HG03575 (cell line): ENCODE measurements around the gene TSPAN31.
A peak's percentile ranks its signal among the peaks of the same experiment; 100 is the strongest.

Source experiments
- ATAC-seq: cut with Tn5 transposase; IDR thresholded peaks from one replicate; pipeline ENCODE4 v1.9.1; 2021; ENCODE audit not compliant: unreplicated experiment, insufficient number of reproducible peaks, low FRiP score; ENCODE audit errors: extremely low read depth

The TSPAN31 gene

GRCh38 chr12:57745485-57745881, 644 bp downstream of the TSPAN31 start:
- no peak for ATAC-seq

GRCh38 chr12:57746025-57746424, 1.2 kb downstream of the TSPAN31 start:
- ATAC-seq, result no peak

GRCh38 chr12:57749061-57749460, 4.2 kb downstream of the TSPAN31 start:
- no peak for ATAC-seq

- no peak for ATAC-seq
These were observed 6.0 kb downstream of the TSPAN31 start for GRCh38 chr12:57750561-57751431.

- no peak for ATAC-seq
These were observed 6.6 kb downstream of the TSPAN31 start for GRCh38 chr12:57751432-57751787.

GRCh38 chr12:57751788-57752667, 7.2 kb downstream of the TSPAN31 start, which contains the start of gene CDK4:
Gene CDK4, minus strand, starts transcription at chr12:57752310. Its CDS starts 593 bp downstream, at chr12:57751717.
- ATAC-seq, result peak; percentile 44

GRCh38 chr12:57752668-57753000, 7.8 kb downstream of the TSPAN31 start:
- no peak for ATAC-seq

- no peak for ATAC-seq
These were observed 9.0 kb downstream of the TSPAN31 start for GRCh38 chr12:57753756-57754337.

GRCh38 chr12:57754411-57755193, 9.8 kb downstream of the TSPAN31 start, which contains the start of gene MARCHF9:
Gene MARCHF9, plus strand, starts transcription at chr12:57755103. Its CDS starts 426 bp downstream, at chr12:57755529.
- no peak for ATAC-seq

GRCh38 chr12:57755194-57755453, 10.3 kb downstream of the TSPAN31 start:
- ATAC-seq, result no peak

GRCh38 chr12:57755454-57756372, 10.9 kb downstream of the TSPAN31 start:
- no peak for ATAC-seq

- no peak for ATAC-seq
These were observed 11.8 kb downstream of the TSPAN31 start for GRCh38 chr12:57756406-57757341.

GRCh38 chr12:57757771-57758170, 12.9 kb downstream of the TSPAN31 start:
- ATAC-seq, result no peak

- no peak for ATAC-seq
These were observed 13.9 kb downstream of the TSPAN31 start for GRCh38 chr12:57758552-57759359.

GRCh38 chr12:57759360-57759980, 14.6 kb downstream of the TSPAN31 start:
- no peak for ATAC-seq
